NCI-H524 (cell line): ENCODE results near the gene ADAMTS17.

Source experiments
- DNase-seq, 2 experiments: peaks; one replicate each; lab custom pipeline; 2025; lab: John Stamatoyannopoulos, UW

ADAMTS17 gene

DNA sequence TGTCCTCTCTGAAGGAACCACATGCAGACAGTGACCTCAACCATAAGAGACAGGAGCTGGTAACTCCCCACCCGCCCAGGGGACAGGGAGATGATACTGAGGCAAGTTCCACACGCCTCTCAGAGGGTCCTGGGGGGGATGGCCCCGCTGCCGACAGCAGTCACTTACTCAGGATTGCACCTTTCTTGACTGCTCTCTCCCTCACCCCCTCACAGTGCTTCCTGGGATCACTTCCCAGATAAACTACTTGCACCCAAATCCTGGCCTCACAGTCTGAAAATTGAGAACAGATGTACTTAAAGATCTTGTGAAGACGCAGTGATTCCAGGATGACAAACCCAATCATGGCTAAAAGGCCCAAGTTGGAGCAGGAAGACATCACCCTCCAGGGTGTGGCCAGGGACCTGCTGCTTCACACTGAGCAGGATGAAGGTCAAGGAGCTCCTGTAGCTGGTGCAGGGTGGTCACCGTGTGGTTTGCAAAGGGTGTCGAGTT, 207.6 kb downstream of the ADAMTS17 start:
- no peak for DNase-seq

- DNase-seq: no peak
These were observed 208.8 kb downstream of the ADAMTS17 start for GRCh38 chr15:100133001-100133400.

GRCh38 chr15:100132309-100132708, 209.5 kb downstream of the ADAMTS17 start:
- DNase-seq: no peak

DNA sequence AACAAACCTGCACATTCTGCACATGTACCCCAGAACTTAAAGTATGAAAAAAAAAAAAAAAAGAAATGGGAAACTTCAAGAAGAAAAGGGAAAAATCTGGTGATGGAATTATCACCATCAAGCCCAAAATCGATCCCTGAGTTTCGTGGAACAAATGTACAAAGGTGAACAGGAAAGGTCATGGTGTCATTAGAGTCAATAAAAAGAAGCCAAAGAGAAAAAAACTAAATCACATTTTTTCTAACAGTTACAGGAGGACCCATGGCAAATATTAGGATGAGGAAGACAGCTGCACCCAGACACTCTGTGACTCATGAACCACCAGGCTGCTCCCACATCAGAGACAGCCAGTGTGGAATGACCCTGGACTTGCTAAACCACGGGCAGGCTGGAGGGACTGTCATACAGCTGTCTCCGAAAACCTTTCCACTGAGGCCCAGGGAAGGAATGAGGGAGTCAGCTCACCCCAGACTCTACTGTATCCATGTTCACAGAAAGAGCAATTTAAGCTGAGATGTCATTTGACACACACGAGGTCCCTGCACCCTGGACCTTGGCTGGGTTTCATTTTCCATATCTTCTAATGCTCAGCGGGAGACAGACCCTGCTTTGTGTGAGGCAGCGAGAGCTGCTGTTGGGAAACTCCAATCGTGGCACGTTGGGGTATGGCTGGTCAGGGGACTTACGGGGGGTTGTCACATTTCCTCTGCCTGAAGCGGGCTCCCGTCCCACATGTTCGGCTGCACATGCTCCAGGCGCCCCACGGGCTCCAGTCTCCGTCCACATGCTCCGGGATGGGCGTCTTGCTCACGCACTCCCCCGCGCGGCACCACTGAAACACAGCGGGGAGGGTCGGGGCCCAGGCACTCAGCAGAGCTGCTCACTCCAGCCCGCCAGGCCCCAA, 210.2 kb downstream of the ADAMTS17 start:
- DNase-seq: peak; percentile 15 to 48

- DNase-seq: no peak
These were observed 212.1 kb downstream of the ADAMTS17 start for GRCh38 chr15:100129677-100130076.

DNA sequence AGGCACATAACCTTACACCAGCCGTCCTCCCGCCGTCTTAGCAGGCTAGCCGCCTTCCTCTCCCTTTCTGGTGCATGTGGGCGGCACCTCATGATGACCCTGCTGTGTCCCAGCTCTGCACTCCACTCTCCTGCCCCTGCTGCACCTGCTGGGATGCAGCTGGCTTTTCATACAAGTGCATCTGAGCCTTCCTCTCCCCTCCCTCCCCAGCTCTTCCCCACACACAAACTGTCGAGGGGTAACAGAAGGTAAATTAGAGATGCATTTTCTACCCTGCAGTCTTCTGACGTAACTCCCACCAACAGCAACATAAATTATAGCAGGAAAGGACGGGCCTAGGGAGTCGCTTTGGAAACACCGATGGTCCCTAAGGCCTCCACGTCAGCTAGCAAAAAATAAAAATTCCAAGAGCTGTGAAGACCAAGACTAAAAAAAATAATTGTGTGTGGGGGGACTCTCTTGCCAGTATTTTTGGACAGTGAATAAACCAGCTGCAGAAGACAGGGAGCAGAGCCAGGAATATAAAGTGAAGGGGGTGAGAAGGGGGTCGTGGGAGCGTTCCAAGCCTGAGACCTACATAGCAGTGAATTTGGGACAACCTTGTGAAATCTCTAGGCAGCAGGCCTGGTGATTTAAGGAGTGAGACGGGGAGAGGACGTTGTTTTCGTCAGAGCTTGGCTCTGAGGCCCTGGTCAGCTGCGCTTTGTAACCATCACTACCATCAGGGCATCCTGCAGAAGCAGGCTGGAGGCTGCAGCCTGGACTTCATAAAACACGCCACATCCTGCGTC, 216.2 kb downstream of the ADAMTS17 start:
- DNase-seq: peak; percentile 73 to 94

DNA sequence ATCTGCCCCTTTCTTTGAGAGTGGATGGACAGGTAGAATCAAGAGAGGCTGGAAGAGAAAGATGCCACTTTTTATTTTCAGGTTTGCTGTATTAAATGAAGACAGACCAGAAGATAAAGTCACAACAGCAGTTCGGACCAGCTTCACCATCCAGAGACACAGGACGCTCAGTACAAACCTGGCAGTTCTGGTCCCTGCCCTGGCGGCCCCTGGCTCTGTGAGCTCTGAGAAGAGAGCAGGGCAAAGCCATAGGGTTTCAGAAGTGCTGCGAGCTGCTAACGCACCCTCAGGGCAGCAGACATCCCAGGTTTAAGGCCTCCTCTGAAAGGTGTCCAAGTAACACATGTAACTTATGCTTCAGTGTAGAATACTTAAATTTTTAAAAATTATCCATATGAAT, 216.8 kb downstream of the ADAMTS17 start:
- DNase-seq: peak in 1 of 2 experiments; percentile 42

GRCh38 chr15:100124361-100124760, 217.4 kb downstream of the ADAMTS17 start:
- DNase-seq: no peak

DNA sequence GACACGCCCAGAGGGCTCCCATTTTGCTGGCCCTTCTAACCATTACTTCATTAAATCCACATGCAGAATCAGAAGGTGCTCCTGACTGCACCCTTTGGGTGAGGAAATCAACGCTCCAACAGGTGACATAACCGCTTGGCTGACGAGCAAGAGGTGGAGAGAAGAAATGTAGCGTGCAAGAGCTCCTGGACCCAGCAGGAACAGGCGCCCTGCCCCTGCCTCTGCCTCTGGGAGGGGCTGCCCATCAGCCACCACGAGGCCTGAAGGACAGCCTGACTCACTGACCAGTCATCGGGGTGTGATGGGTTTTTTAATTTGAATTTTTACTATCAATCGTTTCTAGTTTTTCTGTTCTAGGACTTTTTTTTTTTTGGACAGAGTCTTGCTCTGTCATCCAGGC, 218.2 kb downstream of the ADAMTS17 start:
- DNase-seq: no peak

- no peak for DNase-seq
These were observed 220.5 kb downstream of the ADAMTS17 start for GRCh38 chr15:100121285-100121684.

DNA sequence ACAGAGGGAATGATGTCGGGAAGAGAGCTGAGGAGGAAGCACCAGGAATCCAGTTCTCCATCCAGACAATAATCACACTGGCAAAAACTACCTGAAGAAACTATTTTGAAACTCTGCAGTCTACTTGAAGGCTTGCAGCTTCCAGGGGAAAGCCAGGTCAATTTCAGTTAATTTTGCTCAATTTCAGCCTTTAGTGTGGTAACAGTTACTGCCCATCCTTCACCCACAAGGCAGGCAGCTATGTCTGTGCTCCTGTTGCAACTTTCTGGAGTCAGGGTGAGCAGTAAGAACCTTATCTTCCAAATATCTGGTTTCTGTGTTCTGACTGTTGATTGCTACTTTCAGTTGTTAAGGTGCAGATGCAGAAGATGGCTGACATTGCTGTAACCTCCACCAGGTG, 221.7 kb downstream of the ADAMTS17 start:
- DNase-seq: no peak

DNA sequence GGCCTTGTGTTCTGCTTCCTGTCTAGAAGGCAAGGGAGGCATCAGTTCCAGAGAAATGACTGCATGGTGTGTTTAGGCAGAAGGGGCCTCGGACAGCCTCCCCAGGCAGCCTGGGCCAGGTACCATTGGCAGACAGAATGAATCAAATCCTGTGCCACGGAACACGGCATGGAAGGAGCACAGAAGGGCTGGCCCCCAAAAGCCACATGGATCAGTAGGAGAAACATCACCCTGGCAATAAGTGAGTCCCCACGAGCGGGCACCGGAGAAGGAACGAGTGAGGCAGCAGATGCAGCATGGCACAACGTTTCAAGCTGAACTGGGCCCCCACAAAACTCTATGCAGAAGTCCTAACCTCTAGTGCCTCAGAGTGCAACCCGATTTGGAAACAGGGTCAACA, 223.2 kb downstream of the ADAMTS17 start:
- DNase-seq: no peak

GRCh38 chr15:100116416-100117190, 225.2 kb downstream of the ADAMTS17 start:
- DNase-seq: no peak

DNA sequence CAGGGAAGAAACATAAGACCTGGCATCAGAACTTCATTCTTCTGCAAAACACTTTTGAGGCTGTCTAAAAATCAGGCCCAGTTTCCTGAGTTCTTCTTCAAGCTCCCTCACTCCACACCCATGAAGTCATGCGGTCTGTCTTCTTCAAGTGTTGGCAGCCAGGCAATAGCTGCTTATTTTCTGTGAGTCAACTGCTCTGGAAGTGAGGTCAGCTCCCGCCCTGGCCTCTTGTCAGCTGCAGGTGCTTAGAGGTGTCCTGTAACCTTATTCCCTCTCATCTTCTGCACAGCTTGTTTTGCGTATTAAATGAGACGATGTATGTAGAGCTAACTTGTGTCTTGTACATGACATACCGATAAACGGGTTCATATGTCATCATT, 226.1 kb downstream of the ADAMTS17 start:
- DNase-seq: no peak

DNA sequence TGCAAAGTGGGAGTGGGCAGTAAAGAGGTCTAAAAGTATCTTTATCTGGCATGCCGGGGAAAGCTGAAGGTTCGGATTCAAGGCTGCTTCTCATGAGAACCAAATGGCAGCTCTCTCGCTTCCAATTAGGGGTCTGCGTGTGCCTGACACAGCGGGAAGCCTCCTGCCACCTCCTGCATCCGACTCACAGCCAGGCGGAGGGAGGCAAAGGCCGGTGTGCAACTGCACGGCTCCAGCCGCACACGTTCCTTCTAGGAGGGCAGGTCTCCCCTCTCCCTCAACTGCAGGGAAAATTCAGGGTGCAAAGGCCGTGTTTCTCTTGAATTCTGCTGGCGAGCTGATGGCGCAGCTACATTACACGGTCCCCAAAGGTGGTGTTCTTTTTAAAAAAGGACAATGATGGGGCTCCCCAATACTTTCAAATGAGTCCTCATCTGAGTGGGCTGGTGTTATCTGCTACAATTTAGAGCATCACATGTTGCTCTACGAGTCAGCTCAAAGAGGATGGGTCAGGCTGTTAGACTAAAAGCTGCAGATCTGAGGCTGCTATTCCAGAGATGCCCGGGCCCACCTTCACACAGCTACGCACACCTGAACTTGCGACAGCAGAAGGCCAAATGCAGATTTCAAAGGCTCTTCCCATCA, 226.6 kb downstream of the ADAMTS17 start:
- no peak for DNase-seq

DNA sequence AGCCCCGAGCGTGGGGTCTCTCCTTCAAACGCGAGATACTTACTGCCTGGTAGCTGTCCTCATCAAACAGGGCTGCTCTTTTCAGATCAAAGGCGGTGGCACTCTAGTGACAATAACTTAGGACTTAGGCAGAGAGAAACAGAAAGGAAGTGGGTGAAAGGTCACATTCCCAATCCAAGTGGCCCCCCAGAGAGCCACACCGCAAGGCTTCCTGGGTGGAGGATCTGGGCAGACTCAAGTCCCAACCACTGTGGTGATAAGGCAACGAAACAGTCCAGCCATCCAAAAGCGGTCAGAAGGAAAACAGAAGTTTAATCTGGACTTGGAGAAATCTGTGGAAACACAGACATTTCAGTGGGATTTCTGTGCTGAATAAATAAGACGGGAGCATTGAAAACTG, 227.2 kb downstream of the ADAMTS17 start:
- DNase-seq: no peak

DNA sequence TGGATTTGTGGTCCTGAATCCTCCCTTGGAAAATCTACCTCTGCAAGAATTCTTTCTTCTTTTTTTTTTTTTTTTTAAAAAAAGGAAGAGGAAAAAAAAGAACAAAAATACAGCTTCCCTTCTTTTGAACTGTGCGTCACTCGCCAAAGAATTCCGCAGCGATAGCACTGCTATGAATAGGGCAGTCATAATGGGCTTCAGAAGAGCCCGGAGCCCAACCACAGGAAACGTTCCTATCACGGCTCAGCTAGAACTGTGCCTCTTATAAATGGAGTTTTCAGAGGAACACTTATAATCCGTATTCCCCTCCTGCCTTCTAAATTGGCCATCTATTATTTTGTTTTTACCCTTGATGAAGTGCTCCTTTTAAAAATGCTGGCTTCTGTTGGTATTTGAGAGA, 227.7 kb downstream of the ADAMTS17 start:
- no peak for DNase-seq

GRCh38 chr15:100113351-100114080, 228.3 kb downstream of the ADAMTS17 start:
- DNase-seq: no peak

DNA sequence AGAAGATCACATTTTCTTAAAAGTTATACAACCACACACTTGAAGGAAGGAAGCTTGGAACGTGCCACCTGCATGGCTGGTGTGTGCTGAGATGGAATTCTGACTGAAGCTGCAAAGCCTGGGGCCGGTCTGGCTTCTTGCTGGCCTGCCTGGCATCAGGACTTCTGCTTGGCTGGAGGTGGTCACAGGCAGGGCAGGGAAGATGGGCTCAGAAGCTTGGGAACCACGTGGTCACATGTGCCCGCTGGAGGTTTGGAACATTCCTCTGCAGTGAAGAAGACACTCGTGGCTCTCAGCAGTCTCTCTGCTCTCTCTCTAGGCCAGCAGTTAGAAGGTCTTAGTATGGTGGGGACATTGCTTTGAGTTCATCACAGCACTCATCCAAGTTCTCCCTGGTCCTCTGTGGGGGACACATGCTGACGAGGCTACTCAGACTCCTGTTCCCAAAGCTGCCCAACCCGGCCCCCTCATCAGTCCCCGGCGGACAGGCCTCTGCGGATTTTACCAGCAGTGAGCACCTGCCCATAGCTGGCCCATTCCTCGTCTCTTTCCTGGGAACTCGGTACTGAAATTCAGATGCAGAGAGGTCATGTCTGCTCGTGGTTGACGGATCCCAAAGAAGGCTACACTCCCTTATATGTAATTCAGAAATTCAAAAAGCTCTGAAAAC, 229.0 kb downstream of the ADAMTS17 start:
- DNase-seq: no peak

DNA sequence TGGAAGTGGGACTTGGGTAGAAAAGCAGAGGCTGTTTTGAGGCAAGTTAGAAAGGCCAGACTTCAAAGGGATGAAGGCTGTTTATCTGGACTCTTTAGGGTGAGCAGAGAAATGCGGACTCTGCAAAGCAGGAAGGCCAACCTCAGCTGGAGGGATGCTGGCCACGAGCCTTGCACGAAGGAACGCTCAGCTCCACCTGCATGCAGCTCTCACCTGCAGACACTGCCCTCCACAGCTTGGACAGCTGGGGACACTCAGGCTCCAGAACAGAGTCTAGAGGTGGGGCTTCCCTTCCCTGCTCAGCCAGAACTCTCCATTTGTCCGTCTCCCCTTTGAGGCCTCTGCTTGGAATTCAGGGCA, 229.7 kb downstream of the ADAMTS17 start:
- DNase-seq: no peak
